ENCODE results near the gene CES2. TPM values are rescaled to one million over a fixed set of nuclear protein-coding genes. Genes with fewer than 3 reads are reported as not detected.

CES2 gene
- total and polyA plus RNA-seq, 2 of the 8 experiments (the other 6 are each of a cell fraction or from before 2014, with no cell fraction given), result 8.6 to 14.7 TPM

DNA sequence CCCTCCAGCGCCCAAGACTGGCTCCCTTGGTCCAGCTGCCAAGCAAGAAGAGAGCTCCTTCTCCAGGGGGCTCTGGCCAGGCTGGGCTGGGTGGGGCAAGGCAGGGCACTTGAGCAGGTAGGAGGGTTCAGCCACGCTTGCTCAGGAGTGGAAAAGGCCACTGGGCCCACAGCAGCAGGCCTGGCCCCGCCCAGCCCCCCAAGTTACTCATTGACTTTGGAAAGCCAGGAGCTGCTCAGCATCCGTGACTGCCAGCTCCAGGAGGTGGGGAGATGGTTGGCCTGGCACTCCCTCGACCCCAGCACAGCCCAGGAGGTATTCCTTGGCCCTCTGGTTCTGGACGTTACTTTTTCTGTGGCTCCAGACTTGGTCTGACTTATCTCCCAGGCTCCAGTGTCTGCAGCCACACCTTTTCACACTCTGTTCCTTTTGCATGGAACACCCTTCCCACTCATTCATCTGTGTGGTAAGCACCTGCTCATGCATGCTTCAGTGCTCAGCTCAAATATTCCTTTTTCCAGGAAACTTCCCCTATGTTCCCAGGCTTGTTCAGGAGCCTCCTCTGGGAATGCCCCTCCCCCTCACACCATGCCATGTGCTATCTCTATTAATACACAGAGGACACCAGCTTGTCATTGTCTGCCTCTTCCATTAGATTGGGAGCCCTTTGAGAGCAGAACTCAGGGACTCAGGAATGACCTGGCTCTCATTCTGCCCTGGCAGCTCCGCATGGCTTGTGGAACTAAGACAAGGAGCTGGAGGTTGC lies 16.3 kb upstream of the CES2 start, which contains the start of gene CDH16:
CDH16 (minus strand) TSS at position 83 of the 766 bp plus-strand sequence. CDS start 820 bp downstream, outside the sequence.
- no peak within 1 kb of the TSS for H4K91ac ChIP-seq (replicated peaks; ENCODE audit: insufficient read length, low read length)
- H3K23ac ChIP-seq (ENCODE audit: insufficient read length), result no peak within 1 kb of the TSS
- H3K4me1 ChIP-seq (replicated peaks in 1 of 4; ENCODE audit: control insufficient read depth in 3 of 4, insufficient read depth in 4 of 4, low read length in 3 of 4), result no peaks in the 10 kb centered on the region; a peak in 1 of 7 replicates
- H4K5ac ChIP-seq (ENCODE audit: insufficient read length, low read depth, low read length), result no peak within 1 kb of the TSS
- no peak within 1 kb of the TSS for H3K18ac ChIP-seq (ENCODE audit: extremely low read depth, low read length)
- H2BK12ac ChIP-seq (ENCODE audit: low read depth, low read length), result no peak within 1 kb of the TSS
- H3K79me1 ChIP-seq (ENCODE audit: low read depth, low read length), result peaks cover 2% of the 10 kb centered on the region; the same call in 1 of the 2 replicates
- H3K23me2 ChIP-seq (ENCODE audit: low read depth, low read length), result peaks cover 3% of the 10 kb centered on the region; the same call in 1 of the 2 replicates
- no peak within 1 kb of the TSS for H2AK5ac ChIP-seq (ENCODE audit: low read depth, low read length)
- no peak within 1 kb of the TSS for H3K4me2 ChIP-seq (ENCODE audit: insufficient read depth in 1 of 2, low read depth in 2 of 2, low read length in 2 of 2)
- no peak within 1 kb of the TSS for H2BK120ac ChIP-seq (replicated peaks; ENCODE audit: low read depth, low read length)
- ChIA-PET CTCF (ENCODE audit: partially characterized antibody) (interaction anchor here (1.0 to 42.0 kb wide), 7 partner anchors 3 to 261 kb away, joined by 3 to 1009 read pairs (median 4); partner anchors contain the start of genes CDH16, CES3, DYNC1LI2 and PDP2), POLR2A (ENCODE audit: partially characterized antibody) (interaction anchor here (0.8 to 1.7 kb wide), 6 partner anchors 14 to 39 kb away, joined by 3 to 5 read pairs (median 3); partner anchors contain the start of gene PDP2)
- H3K27me3 ChIP-seq (replicated peaks in 1 of 4; ENCODE audit: control insufficient read depth in 3 of 4, extremely low read depth in 1 of 4, insufficient read depth in 3 of 4, low read length in 3 of 4), result peaks cover 4 to 12% (median 8%) of the 10 kb centered on the region in 4 experiments; a peak in 6 of 7 replicates
- no peak within 1 kb of the TSS for H2BK20ac ChIP-seq (ENCODE audit: low read length)
- no peak for DNase-seq (ENCODE audit: low read depth in 1 of 2, low spot score in 2 of 2)
- H3K56ac ChIP-seq (replicated peaks; ENCODE audit: insufficient read length, low read depth, low read length), result no peak within 1 kb of the TSS
- peaks cover 0 to 4% of the 10 kb centered on the region in 2 experiments for H4K20me1 ChIP-seq (replicated peaks in 1 of 2; ENCODE audit: control insufficient read depth in 1 of 2, insufficient read depth in 2 of 2, low read length in 2 of 2)
- no peak within 1 kb of the TSS for H2BK5ac ChIP-seq (ENCODE audit: low read depth, low read length)
- no peak within 1 kb of the TSS for H3K14ac ChIP-seq (ENCODE audit: insufficient read length)
- H2BK15ac ChIP-seq (ENCODE audit: low read length), result no peak within 1 kb of the TSS
- no peak within 1 kb of the TSS for H3K27ac ChIP-seq (ENCODE audit: low read depth, low read length)
- no peaks in the 10 kb centered on the region for H3K9me3 ChIP-seq (ENCODE audit: insufficient read depth in 2 of 2, low read depth in 1 of 2, low read length in 1 of 2)
- H2AFZ ChIP-seq (ENCODE audit: low read length), result no peak within 1 kb of the TSS
- no peak for FAIRE-seq
- no peaks in the 10 kb centered on the region for H3K79me2 ChIP-seq (ENCODE audit: control insufficient read depth in 1 of 2, insufficient read depth in 2 of 2, low read length in 2 of 2)
- H3K9ac ChIP-seq (replicated peaks in 1 of 4; ENCODE audit: extremely low read depth in 1 of 4, low read depth in 3 of 4, low read length in 3 of 4), result no peak within 1 kb of the TSS; a peak in 2 of 7 replicates
- no peak within 1 kb of the TSS for H3K4me3 ChIP-seq (ENCODE audit: extremely low read depth in 1 of 4, insufficient read depth in 2 of 4, low read depth in 3 of 4, low read length in 4 of 4)
- H3K36me3 ChIP-seq (ENCODE audit: control insufficient read depth in 2 of 4, insufficient read depth in 4 of 4, low read length in 3 of 4), result no peaks in the 10 kb centered on the region
- no peak within 1 kb of the TSS for H4K8ac ChIP-seq (ENCODE audit: extremely low read depth, insufficient read depth, low read length)
- WGBS, 2 experiments (ENCODE audit: extremely low coverage in 1 of 2, insufficient coverage in 1 of 2, insufficient read length in 1 of 2, insufficient replicate concordance in 2 of 2, low coverage in 1 of 2, low lambda C conversion rate in 2 of 2, missing lambda C conversion rate in 1 of 2), result 86% methylated on average over 7 of the region's 7 CpGs; no CpG with 5 or more reads in 1 of the 2 experiments
- no peak within 1 kb of the TSS for H3K4ac ChIP-seq (replicated peaks; ENCODE audit: insufficient read length, low read depth, low read length)
- TF ChIP-seq TAF1 (IDR thresholded peaks at IDR 0.05; ENCODE audit: low read depth, low read length), result no peak
- TF ChIP-seq, protein P1, sequence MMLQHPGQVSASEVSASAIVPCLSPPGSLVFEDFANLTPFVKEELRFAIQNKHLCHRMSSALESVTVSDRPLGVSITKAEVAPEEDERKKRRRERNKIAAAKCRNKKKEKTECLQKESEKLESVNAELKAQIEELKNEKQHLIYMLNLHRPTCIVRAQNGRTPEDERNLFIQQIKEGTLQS (IDR thresholded peaks at IDR 0.05; ENCODE audit: insufficient read depth, low read depth, low read length), result no peak
- TF ChIP-seq SRF (IDR thresholded peaks at IDR 0.05; ENCODE audit: low read depth, low read length), result no peak
- no peak for TF ChIP-seq SIN3A (conservative IDR thresholded peaks at IDR 0.05 in 1 of 2, IDR thresholded peaks at IDR 0.05 in 1 of 2; ENCODE audit: low read depth in 1 of 2, low read length in 2 of 2)
- no peak for TF ChIP-seq RAD21 (IDR thresholded peaks at IDR 0.05 in 1 of 2, conservative IDR thresholded peaks at IDR 0.05 in 1 of 2; ENCODE audit: low read depth in 2 of 2, low read length in 2 of 2)
- no peak for TF ChIP-seq EGR1 (IDR thresholded peaks at IDR 0.05; ENCODE audit: borderline replicate concordance, low read depth, low read length)
- TF ChIP-seq JUND (IDR thresholded peaks at IDR 0.05; ENCODE audit: low read length), result no peak
- TF ChIP-seq ASH2L (IDR thresholded peaks at IDR 0.05; ENCODE audit: low read length), result no peak
- TF ChIP-seq, protein P2, sequence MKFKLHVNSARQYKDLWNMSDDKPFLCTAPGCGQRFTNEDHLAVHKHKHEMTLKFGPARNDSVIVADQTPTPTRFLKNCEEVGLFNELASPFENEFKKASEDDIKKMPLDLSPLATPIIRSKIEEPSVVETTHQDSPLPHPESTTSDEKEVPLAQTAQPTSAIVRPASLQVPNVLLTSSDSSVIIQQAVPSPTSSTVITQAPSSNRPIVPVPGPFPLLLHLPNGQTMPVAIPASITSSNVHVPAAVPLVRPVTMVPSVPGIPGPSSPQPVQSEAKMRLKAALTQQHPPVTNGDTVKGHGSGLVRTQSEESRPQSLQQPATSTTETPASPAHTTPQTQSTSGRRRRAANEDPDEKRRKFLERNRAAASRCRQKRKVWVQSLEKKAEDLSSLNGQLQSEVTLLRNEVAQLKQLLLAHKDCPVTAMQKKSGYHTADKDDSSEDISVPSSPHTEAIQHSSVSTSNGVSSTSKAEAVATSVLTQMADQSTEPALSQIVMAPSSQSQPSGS (IDR thresholded peaks at IDR 0.05; ENCODE audit: low read length), result no peak

Data from H1 (cell line).